ENCODE results near the gene GCK.

- no peak for TF ChIP-seq CTCF (IDR thresholded peaks at IDR 0.05)
- no peak for TF ChIP-seq ZFX (IDR thresholded peaks at IDR 0.05; ENCODE audit: borderline replicate concordance)
These were observed 1.4 kb downstream of the GCK start for GRCh38 chr7:44187636-44188416.

Data from 22Rv1 (cell line).